Lung (tissue), 12 donors: ENCODE data around the gene OR11L1. TPM values are rescaled to one million over a fixed set of nuclear protein-coding genes. Genes with fewer than 3 reads are reported as not detected.

Source experiments
- ATAC-seq: fragments of 200-7000 bp; cut with Tn5 transposase; one replicate; pipeline ENCODE4 v1.9.1; 2020; ENCODE audit warnings: moderate number of reproducible peaks; ENCODE audit not compliant: insufficient read depth, low FRiP score
- DNase-seq, 3 donors: peaks; one replicate each; pipeline ENCODE4 v3.0.0-alpha.2; 2013 to 2017
- H3K27ac ChIP-seq, 2 donors: one replicate each; pipeline ENCODE4 v1.5.1; 2013; ENCODE audit warnings: mild to moderate bottlenecking in 2 of 2, moderate library complexity in 2 of 2, control low read depth in 1 of 2, inconsistent platforms in 1 of 2, low read depth in 1 of 2, low read length in 1 of 2
- H3K27me3 ChIP-seq, 3 donors: one replicate each; pipeline ENCODE4 v1.5.1; 2013; ENCODE audit warnings: low read length in 2 of 3; ENCODE audit not compliant: control insufficient read depth in 3 of 3, insufficient read depth in 3 of 3
- H3K36me3 ChIP-seq, 4 donors: one replicate each; pipeline ENCODE4 v1.5.1; 2013; ENCODE audit warnings: low read length in 4 of 4, mild to moderate bottlenecking in 1 of 4, moderate library complexity in 1 of 4; ENCODE audit not compliant: control insufficient read depth in 4 of 4, insufficient read depth in 4 of 4
- H3K4me1 ChIP-seq, 5 donors: one replicate each; pipeline ENCODE4 v1.5.1; 2013; ENCODE audit warnings: low read length in 5 of 5, mild to moderate bottlenecking in 2 of 5, moderate library complexity in 1 of 5; ENCODE audit not compliant: control insufficient read depth in 5 of 5, insufficient read depth in 5 of 5
- H3K4me3 ChIP-seq: one replicate; pipeline ENCODE4 v1.5.1; 2013; ENCODE audit warnings: mild to moderate bottlenecking, control low read depth, moderate library complexity
- H3K9ac ChIP-seq, 2 donors: one replicate each; pipeline ENCODE4 v1.5.1; 2013; ENCODE audit warnings: low read length in 2 of 2, control low read depth in 1 of 2; ENCODE audit not compliant: insufficient read depth in 1 of 2
- H3K9me3 ChIP-seq, 4 donors: one replicate each; pipeline ENCODE4 v1.5.1; 2013; ENCODE audit warnings: low read length in 3 of 4, mild to moderate bottlenecking in 1 of 4, moderate library complexity in 1 of 4; ENCODE audit not compliant: control insufficient read depth in 4 of 4, insufficient read depth in 3 of 4
- WGBS, 2 donors: extraction: QIAGEN DNeasy Blood & Tissue Kit; methylation state at CpG; one replicate each; pipeline ENCODE4 v1.1.7; 2013; 5-methylcytosine and 5-hydroxymethylcytosine counted together
- polyA plus RNA-seq, 2 donors: library from polyadenylated mRNA; stranded (reverse); fragments of 200-250 nt; gene quantifications; one replicate each; pipeline ENCODE4 v1.2.1, GENCODE V29; 2013
- total RNA-seq, 2 donors: library from RNA; depleted of rRNA in 1 of 2; stranded (reverse); fragments of >200 nt in 1 of 2; gene quantifications; one replicate each; pipeline ENCODE4 v1.2.1, GENCODE V29; 2014 to 2021
- TF ChIP-seq, protein P1 (sequence below): IDR thresholded peaks from 2 replicates; pipeline ENCODE4 v1.5.1; 2012; ENCODE audit warnings: mild to moderate bottlenecking; ENCODE audit errors: control extremely low read depth, extremely low read depth
- donor health status: control.
- donor health status: control.
- donor health status: Bipolar disorder and iron deficiency.
- donor health status: healthy.
- donor health status: DM: yes; HTN: yes; CAD: no.

Gene OR11L1
- total and polyA plus RNA-seq, 4 donors: not detected

GRCh38 chr1:247833601-247834000 lies 8.1 kb downstream of the OR11L1 start:
- TF ChIP-seq, protein P1, sequence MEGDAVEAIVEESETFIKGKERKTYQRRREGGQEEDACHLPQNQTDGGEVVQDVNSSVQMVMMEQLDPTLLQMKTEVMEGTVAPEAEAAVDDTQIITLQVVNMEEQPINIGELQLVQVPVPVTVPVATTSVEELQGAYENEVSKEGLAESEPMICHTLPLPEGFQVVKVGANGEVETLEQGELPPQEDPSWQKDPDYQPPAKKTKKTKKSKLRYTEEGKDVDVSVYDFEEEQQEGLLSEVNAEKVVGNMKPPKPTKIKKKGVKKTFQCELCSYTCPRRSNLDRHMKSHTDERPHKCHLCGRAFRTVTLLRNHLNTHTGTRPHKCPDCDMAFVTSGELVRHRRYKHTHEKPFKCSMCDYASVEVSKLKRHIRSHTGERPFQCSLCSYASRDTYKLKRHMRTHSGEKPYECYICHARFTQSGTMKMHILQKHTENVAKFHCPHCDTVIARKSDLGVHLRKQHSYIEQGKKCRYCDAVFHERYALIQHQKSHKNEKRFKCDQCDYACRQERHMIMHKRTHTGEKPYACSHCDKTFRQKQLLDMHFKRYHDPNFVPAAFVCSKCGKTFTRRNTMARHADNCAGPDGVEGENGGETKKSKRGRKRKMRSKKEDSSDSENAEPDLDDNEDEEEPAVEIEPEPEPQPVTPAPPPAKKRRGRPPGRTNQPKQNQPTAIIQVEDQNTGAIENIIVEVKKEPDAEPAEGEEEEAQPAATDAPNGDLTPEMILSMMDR: no peak
- H3K27ac ChIP-seq: no peak overlapping the region
- H3K36me3 ChIP-seq: no peaks in the 10 kb centered on the region
- no peak for DNase-seq
- WGBS, 2 donors: 70 to 87% methylated on average over 6 of the region's 6 CpGs
- peaks cover 0 to 5% (median 0%) of the 10 kb centered on the region in 4 donors for H3K9me3 ChIP-seq
- H3K27me3 ChIP-seq: no peaks in the 10 kb centered on the region
- ATAC-seq: no peak
- no peaks in the 10 kb centered on the region for H3K4me1 ChIP-seq
- no peak overlapping the region for H3K4me3 ChIP-seq
- no peak overlapping the region for H3K9ac ChIP-seq

DNA sequence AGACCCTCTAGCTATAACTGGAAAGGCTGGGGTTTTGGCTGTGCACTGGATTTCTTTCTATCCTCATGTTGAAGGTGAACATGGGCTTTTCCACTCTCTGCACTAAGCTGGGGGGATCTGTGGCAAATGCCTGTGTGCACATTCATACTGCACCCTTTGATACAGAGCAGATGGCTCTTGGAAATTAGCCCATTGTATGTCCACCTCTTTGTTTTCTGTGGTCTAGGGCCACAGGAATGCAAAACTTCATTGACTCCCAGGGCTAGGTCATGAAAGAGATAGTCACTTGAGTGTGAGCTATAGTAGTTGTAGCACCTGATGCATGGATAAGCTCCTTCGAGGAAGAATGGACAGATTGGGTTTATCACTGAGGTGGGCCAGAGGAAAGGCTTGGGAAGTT lies 12.0 kb downstream of the OR11L1 start:
- no peak for ATAC-seq
- H3K9me3 ChIP-seq: peaks cover 0 to 4% (median 0%) of the 10 kb centered on the region in 4 donors
- H3K9ac ChIP-seq: no peak overlapping the region
- no peak overlapping the region for H3K27ac ChIP-seq
- 0 to 79% methylated on average over 1 of the region's 1 CpG for WGBS, 2 donors
- H3K4me3 ChIP-seq: no peak overlapping the region
- H3K36me3 ChIP-seq: no peaks in the 10 kb centered on the region
- DNase-seq: no peak
- no peaks in the 10 kb centered on the region for H3K4me1 ChIP-seq
- no peaks in the 10 kb centered on the region for H3K27me3 ChIP-seq
- TF ChIP-seq, protein P1: no peak

DNA sequence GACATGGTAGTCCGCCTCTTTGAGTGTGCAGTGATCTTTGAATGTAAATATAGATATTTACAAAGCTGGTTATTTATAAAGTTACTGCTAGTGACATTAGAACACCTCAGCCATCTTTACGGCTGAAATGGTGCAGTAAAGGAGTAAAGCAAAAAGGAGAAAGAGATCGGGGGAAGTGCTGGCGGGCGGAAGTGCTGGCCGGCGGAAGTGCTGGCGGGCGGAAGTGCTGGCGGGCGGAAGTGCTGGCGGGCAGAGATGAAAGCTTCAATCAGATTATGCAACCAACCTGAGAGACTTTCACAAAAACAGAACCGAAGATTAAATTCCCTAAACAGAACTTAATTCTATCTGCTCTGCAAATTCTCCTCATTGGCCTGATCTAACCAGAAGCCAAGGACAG lies 16.3 kb downstream of the OR11L1 start:
- TF ChIP-seq, protein P1: no peak
- no peaks in the 10 kb centered on the region for H3K27me3 ChIP-seq
- no peak overlapping the region for H3K27ac ChIP-seq
- H3K4me1 ChIP-seq: no peaks in the 10 kb centered on the region
- 77 to 91% methylated on average over 12 to 13 of the region's 13 CpGs for WGBS, 2 donors
- no peaks in the 10 kb centered on the region for H3K36me3 ChIP-seq
- H3K9me3 ChIP-seq: peaks cover 0 to 2% (median 0%) of the 10 kb centered on the region in 4 donors
- no peak overlapping the region for H3K4me3 ChIP-seq
- ATAC-seq (no peak), DNase-seq (no peak)
- no peak overlapping the region for H3K9ac ChIP-seq

- peaks cover 0 to 2% (median 0%) of the 10 kb centered on the region in 4 donors for H3K9me3 ChIP-seq
- no peak within 1 kb of the TSS for H3K4me3 ChIP-seq
- no peak within 1 kb of the TSS for H3K9ac ChIP-seq
- H3K4me1 ChIP-seq: no peaks in the 10 kb centered on the region
- no peaks in the 10 kb centered on the region for H3K36me3 ChIP-seq
- TF ChIP-seq, protein P1: no peak
- no peak within 1 kb of the TSS for H3K27ac ChIP-seq
- H3K27me3 ChIP-seq: no peaks in the 10 kb centered on the region
- ATAC-seq (no peak), DNase-seq (no peak)
- 63 to 76% methylated on average over 6 of the region's 6 CpGs for WGBS, 2 donors
These were observed 17.7 kb downstream of the OR11L1 start, which contains the start of gene OR14A16 for GRCh38 chr1:247824023-247824422. OR14A16 (minus strand) TSS chr1:247824119; CDS start chr1:247815729, 8,390 bp downstream.
